HG02973 (cell line): ENCODE data around the gene DLK2.
"Not testable (repeated sequence)": the region's sequence is repeated elsewhere in the genome, so short reads cannot be mapped to it uniquely, and the experiment has no call there.

Experiments
- ATAC-seq: cut with Tn5 transposase; IDR thresholded peaks from one replicate; pipeline ENCODE4 v1.9.1; 2021; ENCODE audit warnings: moderate library complexity; ENCODE audit not compliant: unreplicated experiment

Gene DLK2

DNA sequence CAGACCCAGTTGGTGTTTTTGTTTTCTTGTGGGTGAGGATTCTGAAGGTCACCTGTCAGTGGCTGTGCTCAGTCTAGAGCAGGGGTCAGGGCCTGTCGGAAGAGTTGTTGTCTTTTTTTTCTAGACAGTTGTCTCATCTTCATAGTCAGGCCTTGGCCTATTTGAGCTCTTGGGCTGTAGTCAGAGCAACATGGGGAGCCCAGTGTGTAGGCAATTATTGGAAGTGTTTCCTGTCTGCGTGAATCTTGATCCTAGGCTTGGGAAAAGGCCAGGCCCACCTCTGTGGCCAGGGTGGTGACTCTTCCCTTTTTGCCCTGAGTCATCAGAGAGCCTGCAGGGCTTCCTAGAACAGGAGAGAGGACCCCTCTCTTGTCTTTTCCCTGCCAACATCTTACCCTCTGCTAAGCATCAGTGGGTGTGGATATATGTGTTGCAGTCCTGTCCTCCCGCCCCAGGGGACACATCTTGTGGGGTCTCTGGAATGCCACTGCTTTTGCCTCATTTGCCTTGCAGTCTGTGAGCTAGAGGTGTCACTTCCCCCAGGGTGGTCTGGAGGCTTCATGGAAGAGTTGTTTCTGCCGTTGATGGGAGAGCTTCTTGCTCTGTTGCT, 33.4 kb upstream of the DLK2 start:
- ATAC-seq, result no peak

- no peak for ATAC-seq
Measured at GRCh38 chr6:43481591-43482236, 26.4 kb upstream of the DLK2 start.

GRCh38 chr6:43481075-43481474, 25.7 kb upstream of the DLK2 start:
- ATAC-seq, result no peak

GRCh38 chr6:43478008-43478372, 22.6 kb upstream of the DLK2 start:
- ATAC-seq, result no peak

DNA sequence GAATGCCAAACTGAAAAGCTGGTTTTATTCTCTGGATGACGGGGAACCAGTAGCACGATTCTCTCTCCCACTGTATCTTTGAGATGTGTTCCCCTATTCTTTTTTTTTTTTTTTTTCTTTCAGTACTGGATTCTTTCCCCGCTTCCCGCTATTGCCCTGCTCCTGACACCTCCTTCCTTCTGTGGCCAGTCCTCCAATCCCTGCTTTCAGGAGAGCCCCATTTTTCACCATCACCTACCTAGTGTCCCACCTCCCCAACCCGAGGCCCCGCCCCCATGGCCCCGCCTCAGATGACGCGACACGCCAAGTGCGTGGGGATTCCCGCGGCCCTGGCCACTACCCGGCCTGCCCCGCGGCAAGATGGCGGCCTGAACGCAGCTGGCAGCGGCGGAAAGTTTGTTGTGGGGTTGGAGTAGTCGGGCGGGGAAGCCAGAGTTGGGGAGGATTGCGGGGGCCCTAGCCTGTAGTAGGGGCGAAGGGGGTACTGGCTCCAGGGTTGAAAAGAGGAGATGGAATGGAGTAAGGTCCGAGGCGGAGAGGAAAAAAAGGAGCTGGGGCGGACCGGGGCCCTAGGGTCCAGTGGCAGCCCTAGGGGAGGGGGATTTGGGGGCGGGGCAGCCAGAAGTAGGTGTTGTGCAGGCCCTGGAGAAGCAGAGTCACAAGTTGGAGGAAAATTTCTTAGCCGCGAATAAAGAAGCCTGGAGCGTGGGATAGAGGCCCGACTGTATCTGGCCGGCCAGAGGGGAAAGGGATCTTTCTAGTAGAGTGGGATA, 22.1 kb upstream of the DLK2 start, which contains the start of gene TJAP1:
Gene TJAP1 (plus strand): TSS at position 336 of the 773 bp plus-strand sequence. CDS start 21,432 bp downstream, outside the sequence.
- peak; percentile 96 for ATAC-seq

DNA sequence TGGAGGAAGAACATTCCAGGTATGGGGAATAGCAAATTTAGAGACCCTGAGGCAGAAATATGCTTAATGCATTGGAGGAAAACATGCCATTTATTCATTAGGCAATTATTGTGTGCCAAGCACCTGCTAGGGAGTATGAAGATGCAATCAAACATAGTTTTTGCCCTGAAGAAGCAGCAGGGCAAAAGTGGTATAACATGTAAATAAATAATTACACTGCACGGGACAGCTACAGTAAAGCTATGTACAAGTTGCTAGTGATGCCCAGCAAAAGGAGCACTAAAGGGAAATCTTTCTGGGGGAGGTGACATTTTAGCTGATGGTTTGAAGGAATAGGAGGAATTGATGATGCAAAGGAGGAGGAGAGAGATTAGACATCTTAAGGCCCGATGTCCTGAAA, 21.4 kb upstream of the DLK2 start:
- no peak for ATAC-seq

- no peak for ATAC-seq
Measured at GRCh38 chr6:43475516-43475915, 20.2 kb upstream of the DLK2 start.

- no peak for ATAC-seq
Measured at GRCh38 chr6:43472515-43472914, 17.2 kb upstream of the DLK2 start.

GRCh38 chr6:43471399-43471798, 16.1 kb upstream of the DLK2 start:
- no peak for ATAC-seq

- ATAC-seq, result no peak
Measured at GRCh38 chr6:43469947-43470346, 14.6 kb upstream of the DLK2 start.

DNA sequence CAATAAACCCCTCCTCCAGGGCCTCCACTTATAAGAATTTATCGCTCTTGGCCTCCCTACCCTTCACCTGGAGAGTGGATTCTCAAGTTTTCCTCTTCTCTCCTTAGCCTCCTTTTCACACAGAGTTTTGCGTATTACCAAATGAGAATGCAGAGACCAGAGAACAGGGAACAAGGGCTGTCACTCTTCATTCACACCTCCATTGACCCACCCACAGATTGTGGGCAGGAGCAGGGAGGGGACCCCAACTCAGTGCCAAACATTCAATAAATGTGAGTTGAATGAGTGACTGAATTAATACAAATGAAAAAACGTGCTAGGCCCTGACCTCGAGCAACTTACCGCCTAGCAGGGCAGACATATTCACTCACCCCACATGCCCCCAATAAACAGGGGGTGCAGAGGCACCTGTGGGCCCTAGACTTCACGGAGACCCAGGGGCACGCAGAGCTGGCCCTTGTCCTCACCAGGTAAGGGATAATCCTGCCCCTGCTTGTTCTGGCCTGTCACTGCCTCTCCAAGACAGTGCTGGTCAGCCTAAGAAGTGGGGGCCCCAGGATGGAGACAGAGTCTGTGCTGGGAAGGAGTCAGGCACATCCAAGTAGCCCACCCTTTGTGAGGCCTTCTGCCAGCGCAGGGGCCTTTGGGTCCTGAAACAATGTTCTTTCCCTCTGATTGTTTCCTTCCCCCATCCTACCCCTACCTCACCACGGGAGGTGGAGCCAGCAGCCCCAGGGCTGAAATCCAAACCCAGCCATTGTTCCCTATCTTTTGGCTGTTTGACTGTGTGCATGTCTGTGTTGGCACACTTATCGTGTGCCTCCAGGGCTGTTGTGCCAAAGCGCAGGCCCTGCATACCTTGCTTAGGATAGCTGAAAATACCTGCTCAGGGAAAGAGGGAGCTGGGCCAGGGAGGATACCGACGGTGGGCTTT, 13.7 kb upstream of the DLK2 start:
- no peak for ATAC-seq

DNA sequence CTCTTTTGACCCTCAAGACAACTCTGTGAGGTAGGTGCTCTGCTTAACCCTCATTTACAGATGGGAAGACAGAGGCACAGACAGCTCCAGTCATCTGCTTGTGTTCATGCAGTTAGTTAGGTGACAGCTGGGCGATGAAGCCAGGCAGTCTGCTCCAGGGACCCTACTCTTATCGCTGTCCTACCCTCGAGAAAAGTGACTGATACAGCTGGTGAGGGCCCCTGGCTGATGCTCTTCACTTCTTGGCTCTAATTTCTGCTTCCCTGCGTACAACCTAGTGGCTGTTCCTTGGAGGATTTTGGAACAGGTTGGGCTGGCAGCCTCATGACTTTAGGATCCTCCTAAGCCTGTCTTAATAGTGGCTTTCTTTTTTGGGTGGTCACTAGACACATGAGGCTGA, 12.9 kb upstream of the DLK2 start:
- ATAC-seq, result no peak

- ATAC-seq, result no peak
Measured at GRCh38 chr6:43467752-43468151, 12.4 kb upstream of the DLK2 start.

DNA sequence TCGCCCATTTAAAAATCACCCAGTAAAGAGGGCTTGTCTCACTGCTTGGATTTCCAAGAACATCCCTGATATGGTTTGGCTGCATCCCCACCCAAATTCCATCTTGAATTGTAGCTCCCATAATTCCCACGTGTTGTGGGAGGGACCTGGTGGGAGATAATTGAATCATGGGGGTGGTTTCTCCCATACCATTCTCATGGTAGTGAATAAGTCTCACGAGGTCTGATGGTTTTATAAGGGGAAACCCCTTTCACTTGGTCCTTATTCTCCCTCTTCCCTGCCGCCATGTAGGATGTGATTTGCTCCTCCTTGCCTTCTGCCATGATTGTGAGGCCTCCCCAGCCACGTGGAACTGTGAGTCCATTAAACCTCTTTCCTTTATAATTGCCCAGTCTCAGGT, 11.9 kb upstream of the DLK2 start:
- ATAC-seq, result not testable (repeated sequence)

GRCh38 chr6:43465948-43466347, 10.6 kb upstream of the DLK2 start:
- ATAC-seq, result no peak

DNA sequence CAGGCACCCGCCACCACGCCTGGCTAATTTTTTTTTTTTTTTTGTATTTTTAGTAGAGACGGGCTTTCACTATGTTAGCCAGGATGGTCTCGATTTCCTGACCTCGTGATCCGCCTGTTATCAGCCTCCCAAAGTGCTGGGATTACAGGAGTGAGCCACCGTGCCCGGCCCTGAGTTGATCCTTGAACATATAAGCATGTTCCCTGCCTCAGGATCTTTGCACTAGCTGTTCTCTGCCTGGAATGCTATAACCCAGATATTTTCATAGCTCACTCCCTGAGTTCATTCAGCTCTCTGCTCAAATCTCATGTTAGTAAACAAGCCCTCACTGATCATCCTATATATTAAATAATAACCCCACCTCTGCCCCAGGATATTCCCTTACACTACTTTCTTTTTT, 9.0 kb upstream of the DLK2 start:
- no peak for ATAC-seq

DNA sequence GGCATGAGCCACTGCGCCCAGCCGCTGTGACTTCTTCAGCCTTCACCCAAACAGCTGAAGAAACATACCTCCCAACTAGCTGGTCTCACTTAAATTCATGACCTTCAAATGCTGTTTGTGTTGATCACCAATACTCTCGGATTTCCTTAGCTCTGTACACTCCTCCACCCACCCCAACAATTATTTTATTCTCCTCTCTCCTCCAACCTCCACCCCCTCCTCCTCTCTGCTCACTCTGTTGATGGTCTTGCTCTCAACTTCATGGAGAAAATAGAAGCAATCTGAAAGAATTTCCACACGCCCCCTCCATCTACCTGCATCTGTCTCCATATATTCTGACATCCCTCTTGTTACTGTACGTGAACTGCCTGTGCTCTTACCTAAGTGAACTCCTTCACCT, 6.6 kb upstream of the DLK2 start:
- no peak for ATAC-seq

DNA sequence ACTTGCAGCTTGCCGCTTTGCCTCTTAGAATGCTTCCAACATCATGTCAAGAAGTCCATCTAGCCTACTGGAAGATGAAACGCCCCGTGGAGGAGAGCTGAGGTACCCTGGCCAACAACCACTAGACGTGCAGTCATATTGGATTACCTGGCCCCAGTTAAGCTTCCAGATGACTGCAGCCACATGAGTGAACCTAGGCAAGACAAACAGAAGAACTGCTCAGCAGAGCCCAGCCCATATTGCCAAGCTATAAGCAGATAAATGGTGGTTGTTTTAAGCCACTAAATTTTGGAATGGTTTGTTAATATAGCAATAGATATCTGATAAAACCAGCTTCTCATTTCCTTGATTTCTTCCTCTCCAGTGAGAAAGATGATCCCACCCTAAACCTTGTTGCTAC, 4.7 kb upstream of the DLK2 start:
- no peak for ATAC-seq

DNA sequence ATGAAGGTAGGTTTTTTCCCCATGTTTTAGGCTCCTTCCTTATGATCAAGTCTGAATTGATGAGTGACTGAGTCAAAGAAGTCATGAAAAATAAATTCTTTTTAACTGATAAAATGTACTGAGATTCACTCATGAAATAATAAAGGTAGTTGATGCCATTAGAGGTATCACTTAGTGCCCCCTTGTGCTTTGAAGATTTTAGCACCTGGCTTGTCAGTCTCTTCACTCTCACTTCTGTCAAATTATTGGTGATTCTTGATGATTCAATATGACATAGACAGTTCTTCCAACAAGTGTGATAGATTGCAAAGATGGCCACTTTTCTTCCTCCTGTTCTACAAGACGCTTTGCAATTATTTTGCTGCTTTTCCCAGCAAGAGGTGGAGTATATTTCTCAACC, 4.2 kb upstream of the DLK2 start:
- ATAC-seq, result no peak

DNA sequence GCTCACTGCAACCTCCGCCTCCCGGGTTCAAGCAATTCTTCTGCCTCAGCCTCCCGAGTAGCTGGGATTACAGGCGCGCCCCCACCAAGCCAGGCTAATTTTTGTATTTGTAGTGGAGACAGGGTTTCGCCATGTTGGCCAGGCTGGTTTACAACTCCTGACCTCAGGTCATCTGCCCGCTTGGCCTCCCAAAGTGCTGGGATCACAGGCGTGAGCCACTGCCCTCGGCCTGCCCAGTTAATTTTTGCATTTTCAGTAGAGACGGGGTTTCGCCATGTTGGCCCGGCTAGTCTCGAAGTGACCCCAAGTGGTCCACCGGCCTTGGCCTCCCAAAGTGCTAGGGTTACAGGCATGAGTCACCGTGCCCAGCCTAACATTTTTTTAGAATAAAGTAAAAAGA, 2.8 kb upstream of the DLK2 start:
- ATAC-seq, result not testable (repeated sequence)

DNA sequence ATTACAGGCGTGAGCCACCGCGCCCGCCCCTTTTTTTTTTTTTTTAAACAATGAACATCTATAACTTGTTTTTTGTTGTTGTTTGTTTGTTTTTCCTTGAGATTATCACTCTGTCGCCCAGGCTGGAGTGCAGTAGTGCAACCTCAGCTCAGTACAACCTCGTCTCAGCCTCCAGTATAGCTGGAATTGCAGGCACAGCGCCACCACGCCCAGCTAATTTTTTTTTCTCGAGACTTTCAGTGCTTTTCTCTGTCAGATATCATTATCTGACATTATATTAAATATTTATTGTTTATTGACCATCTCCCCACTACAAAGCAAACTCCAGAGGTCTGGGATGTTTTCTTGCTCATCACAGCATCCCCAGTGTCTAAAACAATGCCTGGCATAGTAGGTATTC, 2.3 kb upstream of the DLK2 start:
- no peak for ATAC-seq
